GM19468 (cell line): Measurements from ENCODE around the gene LPIN3.

Experiments
- ATAC-seq: cut with Tn5 transposase; IDR thresholded peaks from one replicate; pipeline ENCODE4 v1.9.1; 2021; ENCODE audit warnings: mild to moderate bottlenecking, moderate library complexity, moderate number of reproducible peaks; ENCODE audit not compliant: unreplicated experiment; ENCODE audit errors: extremely low read depth

LPIN3 gene

DNA sequence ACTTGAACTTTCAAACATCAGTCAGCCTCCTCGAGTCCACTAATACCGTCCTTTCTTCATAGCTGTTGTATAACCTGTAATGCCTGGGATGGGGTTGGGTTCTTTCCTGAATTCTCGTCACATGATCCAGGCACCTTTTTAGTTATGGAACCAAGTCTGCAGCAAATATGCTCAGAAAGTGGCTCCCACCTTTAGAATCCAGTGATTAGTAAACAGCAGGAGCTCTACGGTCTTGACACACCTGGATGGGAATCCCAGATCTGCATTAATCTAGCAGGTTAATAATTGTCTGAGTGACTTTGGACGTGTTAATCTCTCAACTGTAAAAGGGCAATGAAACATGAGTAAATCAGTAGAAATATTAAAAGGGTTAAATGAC lies 22.4 kb upstream of the LPIN3 start:
- ATAC-seq: no peak

GRCh38 chr20:41320441-41320840 lies 20.2 kb upstream of the LPIN3 start:
- ATAC-seq: no peak

DNA sequence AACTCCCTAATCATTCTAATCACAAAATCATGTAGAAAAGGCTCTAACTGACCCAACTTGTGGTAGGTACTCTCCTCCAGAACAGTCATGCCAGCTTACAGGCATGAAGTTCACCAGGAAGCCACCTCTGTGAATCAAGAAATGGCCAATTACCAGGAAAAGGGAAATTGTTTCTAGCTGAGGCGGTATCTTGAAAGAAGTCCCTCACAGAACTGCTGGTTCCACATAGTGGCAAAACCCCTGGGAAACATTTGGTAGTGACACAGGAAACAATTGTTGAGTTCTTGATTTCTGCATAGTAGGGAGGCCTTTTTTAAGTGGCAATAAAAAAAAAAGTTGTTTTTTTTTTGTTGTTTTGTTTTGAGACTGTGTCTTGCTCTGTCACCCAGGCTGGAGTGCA lies 19.6 kb upstream of the LPIN3 start:
- no peak for ATAC-seq

DNA sequence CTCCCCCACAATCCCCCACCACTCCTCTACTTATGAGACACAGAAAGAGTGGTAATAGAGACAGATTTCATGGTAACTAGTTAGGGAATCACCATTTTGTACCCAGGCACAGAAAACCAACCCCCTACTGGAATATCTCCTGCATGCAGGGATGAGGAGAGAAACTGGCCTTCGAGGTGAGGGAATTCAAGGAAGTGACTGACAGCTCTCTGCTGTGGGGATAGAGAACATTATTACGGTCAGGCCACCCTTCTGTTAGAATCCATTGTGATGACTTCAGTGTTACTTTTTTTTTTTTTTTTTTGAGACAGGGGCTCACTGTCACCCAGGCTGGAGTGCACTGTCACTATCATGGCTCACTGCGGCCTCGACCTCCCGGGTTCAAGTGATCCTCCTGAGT lies 13.4 kb upstream of the LPIN3 start:
- ATAC-seq: no peak

DNA sequence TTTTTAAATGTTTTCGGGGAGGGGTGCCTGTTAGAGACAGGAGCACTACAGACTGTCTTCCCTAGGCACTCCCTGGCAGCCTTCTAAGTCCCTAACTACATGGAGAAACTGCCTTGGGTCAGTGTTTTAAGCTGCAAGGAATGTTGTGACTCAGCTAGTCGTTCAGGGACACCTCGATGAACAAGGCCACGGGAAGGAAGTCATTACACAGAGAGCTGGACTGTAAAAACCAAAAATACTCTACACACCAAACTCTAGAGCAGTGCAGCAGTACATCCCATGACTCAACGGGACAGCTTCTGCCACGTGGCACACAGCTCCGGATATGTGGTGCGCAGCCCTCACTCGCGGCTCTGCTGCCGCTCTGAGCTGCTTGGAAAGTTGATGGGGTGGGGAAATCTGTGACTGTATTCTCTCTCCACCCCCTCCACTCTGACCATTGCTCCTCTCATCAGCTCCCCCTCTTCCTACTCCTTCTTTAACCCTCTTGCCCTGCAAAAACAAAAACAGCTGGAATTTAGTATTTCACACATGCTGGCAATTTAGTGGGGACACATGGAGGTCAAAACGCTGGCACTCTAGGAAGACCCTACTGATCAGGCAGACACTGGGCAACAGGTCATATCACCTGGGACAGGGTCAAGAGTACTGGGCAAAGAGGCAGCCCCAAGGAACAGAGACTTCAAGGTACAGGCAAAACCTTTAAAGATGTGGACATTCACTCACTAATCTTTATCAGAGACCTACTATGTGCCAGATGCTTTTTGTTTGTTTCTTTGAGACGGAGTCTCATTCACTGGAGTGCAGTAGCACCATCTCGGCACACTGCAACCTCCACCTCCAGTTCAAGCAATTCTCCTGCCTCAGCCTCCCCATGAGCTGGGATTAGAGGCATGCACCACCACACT lies 10.9 kb upstream of the LPIN3 start:
- ATAC-seq: no peak

- no peak for ATAC-seq
Measured at GRCh38 chr20:41330343-41330720, 10.3 kb upstream of the LPIN3 start.

DNA sequence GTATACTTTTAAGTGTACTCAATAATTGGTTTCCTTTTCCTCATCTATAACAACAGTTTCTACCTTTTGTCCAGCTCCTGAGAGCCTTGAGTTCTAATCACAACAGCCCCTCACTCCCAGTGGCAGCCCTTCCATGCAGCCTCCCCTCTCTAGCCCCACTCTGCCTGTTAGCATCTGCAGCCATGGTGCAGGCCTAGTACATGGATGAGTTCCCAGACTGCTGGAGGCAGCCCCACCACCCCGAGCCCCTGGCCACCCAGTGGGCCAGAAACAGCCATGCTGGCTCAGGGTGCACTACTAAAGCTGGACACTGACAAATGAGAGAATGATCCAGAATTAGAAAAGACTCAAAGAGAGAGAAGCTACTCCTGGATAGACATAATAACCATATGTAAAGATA lies 9.7 kb upstream of the LPIN3 start:
- no peak for ATAC-seq

DNA sequence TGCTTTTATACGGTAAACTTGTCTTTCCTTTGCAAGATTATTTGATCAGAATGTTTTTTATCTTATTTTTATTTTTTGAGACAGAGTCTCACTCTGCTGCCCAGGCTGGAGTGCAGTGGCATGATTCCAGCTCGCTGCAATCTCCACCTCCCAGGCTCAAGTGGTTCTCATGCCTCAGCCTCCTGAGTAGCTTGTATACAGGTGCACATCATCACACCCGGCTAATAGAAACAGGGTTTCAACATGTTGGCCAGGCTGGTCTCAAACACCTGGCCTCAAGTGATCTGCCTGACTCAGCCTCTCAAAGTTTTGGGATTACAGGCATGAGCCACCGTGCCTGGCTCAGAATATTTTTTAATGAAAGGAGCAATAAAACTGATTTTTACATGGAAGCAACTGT lies 8.9 kb upstream of the LPIN3 start:
- no peak for ATAC-seq

- no peak for ATAC-seq
Measured at GRCh38 chr20:41334036-41334435, 6.6 kb upstream of the LPIN3 start.

- ATAC-seq: no peak
Measured at GRCh38 chr20:41334443-41335421, 5.9 kb upstream of the LPIN3 start.

DNA sequence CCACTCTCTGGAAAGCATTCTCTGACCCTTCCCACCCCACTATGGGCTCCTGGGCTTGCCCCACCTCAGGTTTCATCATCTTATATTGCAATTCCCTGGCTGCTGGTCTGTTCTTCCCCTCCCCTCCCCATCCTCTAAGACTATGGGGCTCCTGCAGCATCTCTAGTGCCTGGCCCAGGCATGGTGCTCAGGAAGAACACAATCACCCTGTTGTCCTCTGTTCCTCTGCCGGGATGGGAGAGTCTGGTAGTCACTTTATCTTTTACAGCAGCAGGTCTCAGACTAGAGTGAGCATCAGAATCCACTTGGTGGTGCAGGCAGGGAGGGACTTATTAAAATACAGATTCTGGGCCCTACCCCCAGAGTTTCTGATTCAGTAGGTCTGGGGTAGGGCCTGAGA lies 5.0 kb upstream of the LPIN3 start:
- no peak for ATAC-seq

- no peak for ATAC-seq
Measured at GRCh38 chr20:41336711-41337492, 3.7 kb upstream of the LPIN3 start.

GRCh38 chr20:41339957-41340326 lies 679 bp upstream of the LPIN3 start:
- no peak for ATAC-seq

- ATAC-seq: no peak
Measured at GRCh38 chr20:41342474-41343464, 2.1 kb downstream of the LPIN3 start.

DNA sequence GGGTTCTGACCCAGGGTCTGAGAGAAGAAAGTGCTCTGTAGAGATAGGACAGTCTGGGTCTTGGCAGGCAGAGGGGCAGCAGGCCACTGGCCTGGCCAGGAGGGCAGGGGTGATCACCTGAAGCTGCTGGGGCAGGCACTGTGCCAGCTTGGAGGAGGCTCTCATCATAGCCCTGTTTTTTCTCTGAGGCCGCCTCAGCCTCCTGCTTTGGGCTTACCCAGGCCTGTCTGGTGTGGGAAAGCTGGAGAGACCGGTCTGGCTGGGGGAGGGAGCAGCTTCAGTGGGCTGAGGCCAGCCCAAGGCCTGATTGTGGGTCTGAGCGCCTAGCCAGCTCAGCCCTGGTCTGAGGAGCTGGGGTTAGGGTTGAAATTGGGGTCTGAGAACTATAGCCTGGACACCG lies 3.9 kb downstream of the LPIN3 start:
- ATAC-seq: no peak

GRCh38 chr20:41344938-41345728 lies 4.5 kb downstream of the LPIN3 start:
- ATAC-seq: no peak

DNA sequence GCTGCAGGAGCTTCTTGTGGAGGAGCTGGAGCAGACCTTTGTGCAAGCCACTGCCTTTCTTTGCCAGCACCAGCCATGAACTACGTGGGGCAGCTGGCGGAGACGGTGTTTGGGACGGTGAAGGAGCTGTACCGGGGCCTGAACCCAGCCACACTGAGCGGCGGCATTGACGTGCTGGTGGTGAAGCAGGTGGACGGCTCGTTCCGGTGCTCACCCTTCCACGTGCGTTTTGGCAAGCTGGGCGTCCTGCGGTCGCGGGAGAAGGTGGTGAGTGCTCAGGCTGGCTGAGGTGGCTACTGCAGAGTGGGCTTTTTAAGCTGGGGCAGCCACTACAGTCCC lies 5.1 kb downstream of the LPIN3 start:
- ATAC-seq: no peak

- ATAC-seq: no peak
Measured at GRCh38 chr20:41347523-41348429, 7.2 kb downstream of the LPIN3 start.
